Choroid plexus epithelial cell (primary cell): ENCODE data around the gene MAP2K5.

ENCODE experiments used
- DNase-seq: peaks from one replicate; pipeline ENCODE4 v3.0.0-alpha.2; 2010; ENCODE audit warnings: low read depth
- H3K4me3 ChIP-seq: 2 replicates; pipeline ENCODE4 v1.5.1; 2011; ENCODE audit warnings: low read depth, mild to moderate bottlenecking, control low read depth, low read length, moderate library complexity
- CTCF ChIP-seq: conservative IDR thresholded peaks from 2 replicates; pipeline ENCODE4 v1.5.1; 2011; ENCODE audit warnings: low read depth, mild to moderate bottlenecking, control low read depth, inconsistent platforms, low read length, moderate library complexity

MAP2K5 gene

GRCh38 chr15:67606742-67607141, 64.2 kb downstream of the MAP2K5 start:
- TF ChIP-seq CTCF: no peak
- DNase-seq: no peak
- no peak overlapping the region for H3K4me3 ChIP-seq

GRCh38 chr15:67607329-67607728, 64.8 kb downstream of the MAP2K5 start:
- DNase-seq: no peak
- TF ChIP-seq CTCF: no peak
- no peak overlapping the region for H3K4me3 ChIP-seq

- no peak for TF ChIP-seq CTCF
- no peak overlapping the region for H3K4me3 ChIP-seq
- DNase-seq: no peak
Measured at GRCh38 chr15:67607959-67608637, 65.6 kb downstream of the MAP2K5 start.

- no peak for TF ChIP-seq CTCF
- no peak overlapping the region for H3K4me3 ChIP-seq
- DNase-seq: no peak
Measured at GRCh38 chr15:67608638-67608959, 66.1 kb downstream of the MAP2K5 start.

- TF ChIP-seq CTCF: no peak
- H3K4me3 ChIP-seq: no peak overlapping the region
- peak; percentile 62 for DNase-seq
Measured at GRCh38 chr15:67611370-67612369, 69.2 kb downstream of the MAP2K5 start.

- no peak overlapping the region for H3K4me3 ChIP-seq
- no peak for TF ChIP-seq CTCF
- no peak for DNase-seq
Measured at GRCh38 chr15:67613211-67613610, 70.7 kb downstream of the MAP2K5 start.
